GM18520 (cell line): ENCODE data around the gene PLCXD3.
"Not testable (repeated sequence)": the region's sequence is repeated elsewhere in the genome, so short reads cannot be mapped to it uniquely, and the experiment has no call there.

Experiments used
- ATAC-seq: cut with Tn5 transposase; IDR thresholded peaks from one replicate; pipeline ENCODE4 v1.9.1; 2021; ENCODE audit not compliant: unreplicated experiment

Gene PLCXD3

DNA sequence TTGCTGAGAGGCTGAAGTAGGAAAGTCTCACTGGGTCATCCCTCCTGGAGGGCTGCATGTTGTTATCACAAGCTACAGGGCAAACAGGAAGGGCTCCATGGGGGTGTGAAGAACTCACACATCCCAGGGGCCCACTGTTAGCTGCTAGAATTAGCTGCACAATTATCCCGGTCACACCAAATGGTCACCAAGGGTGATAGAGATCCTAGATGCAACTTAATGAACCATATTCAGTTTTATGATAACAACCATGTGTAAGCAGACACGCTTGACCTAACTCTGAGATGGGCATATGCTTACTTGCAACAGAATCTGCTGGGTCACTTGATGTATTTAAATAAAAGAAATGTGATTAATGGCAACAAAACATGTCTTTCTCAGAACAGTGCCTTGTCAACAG, 153.6 kb downstream of the PLCXD3 start:
- ATAC-seq = no peak

- no peak for ATAC-seq
Observed at GRCh38 chr5:41349846-41350245, 160.6 kb downstream of the PLCXD3 start.

GRCh38 chr5:41347569-41347968, 162.8 kb downstream of the PLCXD3 start:
- ATAC-seq = no peak

DNA sequence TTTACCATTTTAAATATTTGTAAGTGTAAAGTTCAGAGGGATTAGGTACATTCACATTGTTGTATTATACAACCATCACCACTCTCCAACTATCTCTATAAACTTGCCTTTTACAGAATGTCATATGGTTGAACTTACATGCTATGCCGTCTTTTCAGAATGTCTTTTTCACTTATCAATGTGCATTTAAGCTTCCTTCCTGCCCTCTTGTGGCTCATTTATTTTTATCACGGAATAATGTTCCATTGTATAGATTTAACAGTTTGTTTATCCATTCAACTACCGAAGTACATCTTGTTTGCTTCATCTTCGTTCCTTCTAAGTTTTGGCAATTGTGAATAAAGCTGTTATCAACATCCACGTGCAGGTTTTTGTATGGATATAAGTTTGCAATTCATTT, 163.8 kb downstream of the PLCXD3 start:
- no peak for ATAC-seq

DNA sequence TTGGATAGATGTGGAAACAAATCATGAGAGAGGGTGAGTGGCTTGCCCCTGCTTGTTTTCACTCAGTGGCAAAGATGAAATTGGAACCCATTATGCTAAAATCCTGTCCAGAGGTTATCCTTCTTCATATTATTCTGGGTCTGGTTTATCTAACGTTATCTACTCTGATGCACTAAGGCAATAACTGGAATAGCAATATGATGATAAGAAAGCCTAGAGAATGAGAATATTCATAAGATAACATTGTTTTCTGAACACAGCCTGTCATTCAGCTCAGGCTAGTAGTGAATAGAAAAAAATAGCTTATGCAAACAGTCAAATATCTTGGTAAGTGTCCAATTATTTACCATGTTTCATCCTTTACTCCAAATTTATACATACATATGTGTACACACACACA, 165.1 kb downstream of the PLCXD3 start:
- ATAC-seq = no peak

DNA sequence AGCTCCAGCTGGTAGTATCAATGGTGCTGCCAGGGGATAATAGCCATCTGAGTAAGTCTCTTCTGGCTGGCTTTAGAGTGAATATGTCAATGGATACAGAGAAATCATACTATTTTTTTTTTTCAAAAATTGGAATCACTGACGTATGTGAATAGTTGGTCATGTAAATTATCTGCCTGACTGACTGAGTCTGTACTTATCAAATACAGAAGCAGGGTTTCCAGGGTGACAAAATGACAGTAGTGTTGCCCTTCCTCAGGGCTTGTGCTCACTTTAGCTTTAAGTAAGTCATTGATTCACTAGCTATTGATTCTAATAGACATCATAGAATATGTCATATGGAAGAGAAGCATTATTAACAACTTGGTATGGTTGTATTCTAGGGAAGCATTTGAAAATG, 171.1 kb downstream of the PLCXD3 start:
- no peak for ATAC-seq

- ATAC-seq = no peak
Observed at GRCh38 chr5:41338136-41338675, 172.2 kb downstream of the PLCXD3 start.

DNA sequence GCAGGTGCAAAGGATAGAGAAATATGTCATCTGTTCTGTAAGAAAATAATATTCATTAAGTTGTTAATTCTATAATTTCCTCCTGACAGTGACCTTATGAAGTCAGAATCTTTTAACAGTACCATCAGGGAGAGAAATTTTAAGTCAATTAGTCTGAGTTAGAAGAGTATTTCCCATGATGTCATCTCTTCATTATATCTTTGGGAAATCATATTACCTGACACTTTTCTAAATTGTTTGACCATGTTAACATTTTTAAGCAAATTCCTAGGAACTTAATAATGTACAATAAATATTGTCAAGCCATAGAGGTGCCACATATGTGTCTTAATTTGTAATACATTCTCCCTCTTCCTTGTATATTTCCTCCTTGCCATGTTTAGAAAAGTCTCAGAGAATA, 172.7 kb downstream of the PLCXD3 start:
- ATAC-seq = no peak

DNA sequence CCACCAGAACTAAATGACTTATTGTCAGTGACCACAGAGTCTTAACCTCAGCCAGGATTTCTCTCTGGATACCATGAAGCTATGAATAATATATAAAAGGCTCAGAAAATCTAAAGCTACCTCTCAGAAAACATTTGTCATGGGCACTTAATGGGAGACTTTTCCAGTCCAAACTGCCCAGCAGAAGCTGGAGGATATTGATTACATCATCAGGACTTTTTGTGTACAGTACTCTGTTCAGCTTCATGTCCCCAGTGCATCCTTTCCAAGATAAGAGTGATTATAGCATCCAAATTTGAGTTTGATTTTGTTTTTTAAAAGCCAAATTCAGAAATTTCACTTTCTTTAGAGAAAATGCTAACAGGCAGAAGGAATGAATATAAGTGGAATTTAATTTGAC, 173.2 kb downstream of the PLCXD3 start:
- ATAC-seq = no peak

DNA sequence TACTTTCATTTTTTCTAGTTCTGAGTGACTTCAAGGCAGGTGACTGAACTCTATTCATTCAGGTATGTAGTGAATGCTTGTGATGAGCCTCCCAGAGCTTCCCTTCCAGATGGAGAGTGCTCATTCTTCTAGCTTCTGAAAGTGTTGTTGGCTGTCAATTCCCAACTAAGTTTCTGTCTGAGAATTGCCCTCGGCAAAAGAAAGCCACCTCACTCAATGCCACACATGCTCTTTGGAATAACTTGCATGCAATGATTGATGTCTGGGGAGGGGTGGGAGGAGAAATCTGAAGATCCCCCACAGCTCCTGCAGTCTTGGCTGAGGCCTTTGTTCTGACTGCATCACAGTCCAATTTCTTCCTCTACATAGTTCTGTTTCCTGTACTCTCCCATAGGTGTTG, 173.9 kb downstream of the PLCXD3 start:
- ATAC-seq = no peak

DNA sequence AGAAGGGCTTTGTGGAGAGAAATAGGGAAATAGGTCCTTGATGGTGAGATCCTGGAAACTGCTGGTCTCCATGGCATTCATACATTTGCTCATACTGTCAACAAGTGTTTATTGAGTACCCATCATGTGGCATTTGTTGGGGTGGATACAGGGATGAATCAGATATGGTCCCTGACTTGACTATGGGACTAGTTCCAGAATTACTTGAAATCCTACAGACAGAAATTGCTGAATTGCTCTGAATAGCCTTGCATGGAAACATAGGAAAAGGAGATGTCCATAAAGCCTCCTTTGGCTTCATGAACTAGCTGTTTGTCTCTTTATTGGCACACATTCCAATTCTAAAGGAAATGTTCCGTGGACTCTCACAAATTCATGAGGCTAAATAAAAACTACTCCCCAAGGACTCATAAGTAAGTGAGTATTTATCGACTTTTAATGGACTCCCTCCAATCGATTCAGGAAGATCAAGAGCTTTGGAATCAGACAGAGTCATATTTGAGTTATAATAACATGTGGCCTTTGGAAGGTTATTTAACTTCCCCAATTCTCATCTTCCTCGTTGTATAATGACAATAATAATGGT, 174.7 kb downstream of the PLCXD3 start:
- ATAC-seq = no peak

GRCh38 chr5:41334758-41335157, 175.6 kb downstream of the PLCXD3 start:
- ATAC-seq = peak; percentile 67

DNA sequence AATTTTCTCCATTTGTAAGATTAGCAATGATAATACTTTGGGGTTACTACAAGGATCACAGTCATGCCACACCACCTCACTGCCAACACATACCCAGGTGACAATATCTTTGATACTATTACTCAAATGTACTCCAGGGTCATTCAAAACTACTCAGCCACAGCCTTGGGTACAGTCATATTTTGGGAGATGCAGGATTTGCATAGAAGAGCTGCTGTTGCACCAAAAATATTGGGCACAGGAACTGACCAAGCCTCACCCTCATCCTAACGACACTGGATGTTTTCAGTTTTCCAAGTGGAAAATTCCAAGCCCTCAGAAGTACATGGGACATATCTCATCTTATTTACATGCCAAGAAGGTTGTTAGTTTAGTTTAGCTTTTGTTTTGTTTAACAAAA, 176.2 kb downstream of the PLCXD3 start:
- ATAC-seq = no peak

- no peak for ATAC-seq
Observed at GRCh38 chr5:41325074-41325473, 185.3 kb downstream of the PLCXD3 start.

DNA sequence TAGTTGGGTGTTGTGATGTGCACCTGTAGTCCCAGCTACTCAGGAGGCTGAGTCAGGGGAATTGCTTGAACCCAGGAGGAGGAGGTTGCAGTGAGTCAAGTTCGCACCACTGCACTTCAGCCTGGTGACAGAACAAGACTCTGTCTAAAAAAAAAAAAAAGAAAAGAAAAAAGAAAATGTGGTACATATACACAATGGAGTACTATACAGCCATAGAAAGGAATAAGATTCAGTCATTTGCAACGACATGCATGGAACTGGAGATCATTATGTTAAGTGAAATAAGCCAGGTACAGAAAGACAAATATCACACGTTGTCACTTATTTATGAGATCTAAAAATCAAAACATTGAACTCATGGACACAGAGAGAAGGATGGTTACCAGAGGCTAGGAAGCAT, 187.6 kb downstream of the PLCXD3 start:
- not testable (repeated sequence) for ATAC-seq

- ATAC-seq = no peak
Observed at GRCh38 chr5:41312478-41313060, 197.8 kb downstream of the PLCXD3 start.

DNA sequence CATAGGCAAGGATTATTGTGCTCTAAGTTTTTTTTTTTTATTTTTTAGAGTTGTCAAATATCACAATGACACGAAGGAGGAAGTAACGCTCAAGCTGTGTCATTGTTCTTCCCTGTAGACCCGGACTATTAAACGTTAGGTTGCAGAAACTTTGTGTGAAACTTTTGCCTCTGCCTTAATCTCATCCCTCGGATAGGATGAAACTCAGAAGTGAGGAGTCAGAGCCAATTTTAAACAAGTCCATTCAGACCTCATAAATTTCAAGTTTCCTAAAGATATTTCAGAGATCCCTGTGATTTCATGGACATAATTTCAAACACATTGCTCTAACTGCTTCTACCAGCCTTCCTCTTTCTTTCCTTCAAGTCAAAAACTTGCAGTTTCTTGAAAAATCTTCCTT, 198.3 kb downstream of the PLCXD3 start:
- ATAC-seq = no peak

DNA sequence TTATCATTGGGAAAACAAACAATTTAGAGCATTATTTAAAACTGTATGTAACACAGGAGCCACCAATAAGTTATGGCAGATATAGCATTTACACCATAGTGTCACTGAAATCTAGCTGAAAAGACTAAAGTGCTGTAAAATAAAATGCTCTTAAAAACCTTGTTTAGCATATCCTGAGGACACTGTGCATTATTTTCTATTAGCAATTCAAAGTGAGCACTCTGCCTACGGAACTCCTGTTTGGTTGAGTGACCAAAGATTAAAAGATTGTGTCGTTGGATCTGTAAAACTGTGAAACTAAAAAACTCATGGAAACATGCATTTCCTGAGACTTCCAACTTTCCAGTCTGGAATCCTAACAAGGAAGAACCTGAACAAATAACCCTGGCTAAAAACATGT, 201.1 kb downstream of the PLCXD3 start:
- no peak for ATAC-seq

- no peak for ATAC-seq
Observed at GRCh38 chr5:41306005-41306404, 204.4 kb downstream of the PLCXD3 start.

DNA sequence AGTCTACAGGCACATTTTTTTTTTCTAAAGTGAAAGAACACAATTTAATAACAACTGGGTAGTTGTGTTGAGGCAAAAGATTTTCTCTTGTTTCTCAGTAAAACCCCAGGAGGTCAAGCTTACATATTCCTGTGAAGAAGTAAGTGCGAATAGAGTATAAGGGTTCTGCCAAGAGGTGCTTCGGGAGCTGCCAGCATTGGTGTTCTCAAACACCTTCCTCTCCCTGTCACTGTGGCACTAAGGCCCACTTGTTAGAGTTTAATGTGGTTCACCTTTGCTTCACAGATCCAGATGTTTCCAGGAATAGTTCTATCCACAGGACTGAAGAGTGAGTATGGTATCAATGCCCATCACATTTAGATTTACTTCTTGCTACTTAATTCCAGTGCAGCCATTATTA, 205.3 kb downstream of the PLCXD3 start:
- no peak for ATAC-seq

DNA sequence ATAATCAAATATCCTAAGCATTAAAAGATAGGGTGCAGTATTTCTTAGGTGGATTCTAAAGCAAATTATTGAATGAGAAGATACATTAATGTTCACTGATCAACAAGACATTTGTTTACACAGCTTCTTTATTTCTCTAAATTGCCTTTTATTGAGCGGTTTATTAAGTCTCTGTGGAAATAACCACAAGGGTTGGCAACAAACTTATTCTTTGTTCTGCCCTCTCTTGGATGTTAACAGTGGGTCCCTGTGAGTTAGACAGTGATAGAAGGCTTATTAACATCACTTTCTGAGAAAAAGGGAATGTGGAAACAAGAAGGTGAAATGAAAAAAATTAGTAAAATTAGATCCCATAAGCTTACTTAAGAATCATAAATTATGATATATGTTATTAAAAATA, 214.3 kb downstream of the PLCXD3 start:
- no peak for ATAC-seq

DNA sequence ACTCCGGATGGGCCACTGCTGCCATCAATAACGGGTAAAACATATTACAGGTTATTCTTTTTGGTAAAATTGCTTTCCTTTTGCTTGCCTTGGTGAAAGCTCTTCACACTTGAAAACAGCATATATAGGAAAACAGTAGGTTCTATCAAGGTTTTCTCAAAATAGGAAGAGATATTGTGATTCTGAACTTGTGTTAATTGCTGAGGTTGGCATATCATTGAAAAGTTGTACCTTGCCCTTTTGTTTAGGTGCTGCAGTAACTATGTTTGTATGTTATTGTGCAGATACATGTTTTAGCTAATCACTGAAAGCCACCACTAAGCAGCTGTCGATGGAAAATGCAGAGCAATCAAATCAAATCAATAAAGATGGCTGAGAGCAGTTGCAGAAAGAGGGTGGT, 219.1 kb downstream of the PLCXD3 start:
- no peak for ATAC-seq

- no peak for ATAC-seq
Observed at GRCh38 chr5:41290810-41291209, 219.6 kb downstream of the PLCXD3 start.
